OCI-LY1 (cell line): Measurements from ENCODE around the gene ATL1.

Experiments
- H2AFZ ChIP-seq: fragments of 200-600 bp; sonication (generic), shearing (Covaris generic); 2 replicates; pipeline ENCODE4 v1.6.0; 2014; ENCODE audit warnings: antibody characterized with exemption, mild to moderate bottlenecking, low read length
- H3F3A ChIP-seq: fragments of 200-600 bp; sonication (generic), shearing (Covaris generic); 2 replicates; pipeline ENCODE4 v1.6.0; 2014; ENCODE audit warnings: mild to moderate bottlenecking, antibody characterized with exemption, low read length, moderate library complexity; ENCODE audit not compliant: insufficient read depth
- H3K27ac ChIP-seq: fragments of 200-600 bp; sonication (generic); 2 replicates; pipeline ENCODE4 v1.5.1; 2014; ENCODE audit warnings: low read length, mixed run types, mild to moderate bottlenecking, low read depth; ENCODE audit not compliant: poor library complexity, severe bottlenecking
- H3K27me3 ChIP-seq: fragments of 200-600 bp; sonication (generic); 2 replicates; pipeline ENCODE4 v1.6.0; 2014; ENCODE audit warnings: antibody characterized with exemption, mild to moderate bottlenecking, low read length, moderate library complexity; ENCODE audit not compliant: insufficient read depth
- H3K36me3 ChIP-seq: fragments of 200-600 bp; sonication (generic); 2 replicates; pipeline ENCODE4 v1.6.1; 2014; ENCODE audit warnings: mild to moderate bottlenecking, antibody characterized with exemption, low read length, moderate library complexity, mixed read lengths; ENCODE audit not compliant: insufficient read depth
- H3K4me1 ChIP-seq: fragments of 200-600 bp; sonication (generic); 2 replicates; pipeline ENCODE4 v1.5.1; 2014; ENCODE audit warnings: mild to moderate bottlenecking, low read length, moderate library complexity; ENCODE audit not compliant: insufficient read depth, severe bottlenecking
- H3K4me2 ChIP-seq: fragments of 200-600 bp; sonication (generic), shearing (Covaris generic); 2 replicates; pipeline ENCODE4 v1.6.1; 2014; ENCODE audit warnings: low read length
- H3K4me3 ChIP-seq: fragments of 200-600 bp; sonication (generic); 2 replicates; pipeline ENCODE4 v1.5.1; 2014; ENCODE audit warnings: low read length, low read depth, mild to moderate bottlenecking, mixed read lengths; ENCODE audit not compliant: poor library complexity, severe bottlenecking
- H3K79me2 ChIP-seq: fragments of 200-600 bp; shearing (Covaris generic); 2 replicates; pipeline ENCODE4 v1.6.1; 2016; ENCODE audit warnings: mixed run types, low read length, mixed read lengths; ENCODE audit not compliant: insufficient read depth
- H3K9ac ChIP-seq: fragments of 200-600 bp; sonication (generic), shearing (Covaris generic); 2 replicates; pipeline ENCODE4 v1.6.1; 2014; ENCODE audit warnings: mild to moderate bottlenecking, low read length, mixed read lengths
- H3K9me2 ChIP-seq: fragments of 200-600 bp; sonication (generic), shearing (Covaris generic); 2 replicates; pipeline ENCODE4 v1.6.1; 2014; ENCODE audit warnings: low read depth, mild to moderate bottlenecking, low read length, mixed read lengths
- H3K9me3 ChIP-seq: fragments of 200-600 bp; shearing (Covaris generic); 2 replicates; pipeline ENCODE4 v1.6.1; 2014; ENCODE audit warnings: low read length, mixed read lengths
- H4K20me1 ChIP-seq: fragments of 200-600 bp; sonication (generic), shearing (Covaris generic); 2 replicates; pipeline ENCODE4 v1.6.0; 2016; ENCODE audit warnings: mild to moderate bottlenecking, low read length; ENCODE audit not compliant: insufficient read depth
- CTCF ChIP-seq: fragments of 200-600 bp; sonication (generic), shearing (Covaris generic); IDR thresholded peaks from 2 replicates; pipeline ENCODE4 v1.5.1; 2017; ENCODE audit warnings: mild to moderate bottlenecking, antibody characterized with exemption, low read length, moderate library complexity, mixed read lengths
- EZH2 ChIP-seq: fragments of 200-600 bp; sonication (generic), shearing (Covaris generic); IDR thresholded peaks from 2 replicates; pipeline ENCODE4 v1.8.0; 2017; ENCODE audit warnings: borderline replicate concordance, mixed run types, mild to moderate bottlenecking, antibody characterized with exemption, low read length, moderate library complexity, mixed read lengths

The ATL1 gene

GRCh38 chr14:50615056-50615455, 55.1 kb downstream of the ATL1 start:
- no peaks in the 10 kb centered on the region for H3K79me2 ChIP-seq
- H3K9me2 ChIP-seq = no peaks in the 10 kb centered on the region
- H3F3A ChIP-seq = no peaks in the 10 kb centered on the region
- H3K27ac ChIP-seq = no peak overlapping the region
- H3K4me2 ChIP-seq = no peak overlapping the region
- H3K9ac ChIP-seq = no peak overlapping the region
- no peaks in the 10 kb centered on the region for H3K36me3 ChIP-seq
- no peaks in the 10 kb centered on the region for H4K20me1 ChIP-seq
- H3K27me3 ChIP-seq = no peaks in the 10 kb centered on the region
- TF ChIP-seq EZH2 (no peak), CTCF (no peak)
- H2AFZ ChIP-seq = no peak overlapping the region
- H3K4me3 ChIP-seq = no peak overlapping the region
- no peaks in the 10 kb centered on the region for H3K9me3 ChIP-seq
- H3K4me1 ChIP-seq = no peaks in the 10 kb centered on the region

GRCh38 chr14:50615552-50615951, 55.6 kb downstream of the ATL1 start:
- no peak for TF ChIP-seq EZH2
- no peak for TF ChIP-seq CTCF
- no peaks in the 10 kb centered on the region for H3K4me1 ChIP-seq
- no peak overlapping the region for H3K4me3 ChIP-seq
- H3K79me2 ChIP-seq = no peaks in the 10 kb centered on the region
- no peak overlapping the region for H3K27ac ChIP-seq
- no peak overlapping the region for H2AFZ ChIP-seq
- no peaks in the 10 kb centered on the region for H3F3A ChIP-seq
- no peaks in the 10 kb centered on the region for H3K36me3 ChIP-seq
- H3K4me2 ChIP-seq = no peak overlapping the region
- no peaks in the 10 kb centered on the region for H3K9me2 ChIP-seq
- no peaks in the 10 kb centered on the region for H3K9me3 ChIP-seq
- H3K9ac ChIP-seq = no peak overlapping the region
- no peaks in the 10 kb centered on the region for H3K27me3 ChIP-seq
- no peaks in the 10 kb centered on the region for H4K20me1 ChIP-seq

GRCh38 chr14:50616275-50616674, 56.3 kb downstream of the ATL1 start:
- Histone ChIP-seq H3F3A (no peaks in the 10 kb centered on the region), H3K36me3 (no peaks in the 10 kb centered on the region), H3K9ac (no peak overlapping the region), H3K27ac (no peak overlapping the region), H3K27me3 (no peaks in the 10 kb centered on the region), H2AFZ (no peak overlapping the region), H4K20me1 (no peaks in the 10 kb centered on the region), H3K9me3 (no peaks in the 10 kb centered on the region), H3K79me2 (no peaks in the 10 kb centered on the region), H3K9me2 (no peaks in the 10 kb centered on the region), H3K4me2 (no peak overlapping the region), H3K4me3 (no peak overlapping the region), H3K4me1 (peaks cover 6% of the 10 kb centered on the region)
- TF ChIP-seq CTCF (no peak), EZH2 (no peak)
